Measurements from ENCODE around the gene TMX2.

Gene TMX2

DNA sequence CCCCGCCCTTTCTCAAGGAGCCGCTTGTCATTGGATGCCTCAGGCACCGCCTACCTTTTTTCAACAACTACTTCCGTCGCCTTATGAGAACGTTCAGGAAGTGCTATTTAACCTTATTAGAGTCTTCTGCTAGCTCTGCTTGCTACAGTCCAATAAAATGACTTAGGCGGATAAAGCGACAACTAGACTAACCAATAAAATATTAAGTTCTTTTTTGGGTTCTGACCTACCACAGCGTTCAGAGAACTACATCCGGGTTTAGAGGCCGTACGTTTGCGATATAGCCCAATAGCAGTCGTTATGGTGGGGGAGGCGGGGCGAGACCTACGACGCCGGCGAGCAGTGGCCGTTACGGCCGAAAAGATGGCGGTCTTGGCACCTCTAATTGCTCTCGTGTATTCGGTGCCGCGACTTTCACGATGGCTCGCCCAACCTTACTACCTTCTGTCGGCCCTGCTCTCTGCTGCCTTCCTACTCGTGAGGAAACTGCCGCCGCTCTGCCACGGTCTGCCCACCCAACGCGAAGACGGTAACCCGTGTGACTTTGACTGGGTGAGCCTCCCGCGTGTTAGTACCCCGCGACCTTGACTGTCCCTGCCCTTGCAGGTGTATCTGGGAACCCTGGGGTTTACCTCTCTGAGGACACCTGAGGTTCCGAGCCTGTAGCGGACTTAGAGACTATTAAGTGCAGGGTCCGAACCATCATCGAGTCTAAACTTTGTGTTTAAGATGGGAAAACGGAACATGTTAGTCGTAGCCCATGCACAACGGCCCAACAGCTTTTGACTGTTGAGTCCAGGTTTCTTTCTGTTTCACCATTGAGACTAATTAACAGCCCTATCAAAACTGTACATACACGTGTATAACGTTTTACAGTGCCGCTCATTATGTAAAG is at the start of gene TMX2:
Gene TMX2 (plus strand): TSS at position 338 of the 895 bp plus-strand sequence. CDS start 26 bp downstream, at position 364.
- TF ChIP-seq CTCF (conservative IDR thresholded peaks at IDR 0.05): no peak
- H3K27ac ChIP-seq: peak within 1 kb of the TSS; percentile 96

- no peak for TF ChIP-seq CTCF (conservative IDR thresholded peaks at IDR 0.05)
- no peak overlapping the region for H3K27ac ChIP-seq
Measured at GRCh38 chr11:57662893-57663292, 49.5 kb upstream of the TMX2 start.

GRCh38 chr11:57663975-57664374 is 48.4 kb upstream of the TMX2 start:
- TF ChIP-seq CTCF (conservative IDR thresholded peaks at IDR 0.05): no peak
- no peak overlapping the region for H3K27ac ChIP-seq

- H3K27ac ChIP-seq: peak overlapping the region; percentile 98
Measured at GRCh38 chr11:57667117-57667735, 45.2 kb upstream of the TMX2 start.

DNA sequence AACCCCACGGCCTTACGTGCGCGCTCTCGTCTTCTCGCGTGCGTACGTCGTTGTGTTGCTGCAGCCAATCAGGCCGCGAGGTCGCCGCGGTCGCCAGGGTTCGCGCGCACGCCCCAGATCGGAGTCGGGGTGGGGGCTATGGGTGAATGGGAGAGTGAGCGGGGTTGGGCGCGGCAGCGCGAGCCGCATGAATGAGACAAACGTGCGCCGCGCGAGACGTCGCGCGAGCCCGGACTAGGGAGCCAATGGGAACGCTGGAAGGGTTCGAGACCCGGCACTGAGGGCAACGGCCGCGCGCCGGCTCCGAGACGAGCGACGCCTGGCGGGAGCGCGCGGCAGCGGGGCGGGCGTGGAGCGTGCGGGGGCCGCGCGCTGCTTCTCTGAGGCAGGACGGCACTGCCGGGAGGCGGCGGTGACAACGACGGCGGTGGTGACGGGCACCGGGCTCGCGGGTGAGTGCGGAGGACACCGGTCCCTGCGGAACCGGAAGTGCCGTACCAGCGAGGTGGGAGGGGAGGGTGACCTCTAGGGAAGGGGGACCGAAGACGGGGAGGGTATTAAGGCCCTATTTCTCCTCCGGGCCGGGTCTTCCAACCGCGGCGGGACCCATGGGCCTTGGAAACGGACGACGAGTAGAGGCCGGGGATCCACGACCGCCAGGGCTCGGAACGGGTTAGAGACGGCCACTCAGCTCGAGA is 44.5 kb upstream of the TMX2 start, which contains the start of gene ZDHHC5:
Gene ZDHHC5 (plus strand): TSS at position 379 of the 698 bp plus-strand sequence. CDS start 4,977 bp downstream, outside the sequence.
- peak within 1 kb of the TSS; percentile 98 for H3K27ac ChIP-seq
- TF ChIP-seq CTCF (conservative IDR thresholded peaks at IDR 0.05): peak; percentile 63

More at GRCh38 chr11:57667117-57667735, 45.2 kb upstream of the TMX2 start:
- TF ChIP-seq CTCF (conservative IDR thresholded peaks at IDR 0.05): no peak

- H3K27ac ChIP-seq: peak overlapping the region; percentile 98
- no peak for TF ChIP-seq CTCF (conservative IDR thresholded peaks at IDR 0.05)
Measured at GRCh38 chr11:57668434-57668782, 44.0 kb upstream of the TMX2 start.

- H3K27ac ChIP-seq: 0 out of 2 replicates have a peak overlapping the region, but pooled peaks have one; percentile 46
- no peak for TF ChIP-seq CTCF (conservative IDR thresholded peaks at IDR 0.05)
Measured at GRCh38 chr11:57674251-57674650, 38.1 kb upstream of the TMX2 start.
